GM19452 (cell line): ENCODE data around the gene ID1.
"Not testable (repeated sequence)": the region's sequence is repeated elsewhere in the genome, so short reads cannot be mapped to it uniquely, and the experiment has no call there.

ENCODE experiments used
- ATAC-seq: cut with Tn5 transposase; IDR thresholded peaks from one replicate; pipeline ENCODE4 v1.9.1; 2021; ENCODE audit not compliant: unreplicated experiment

The ID1 gene

DNA sequence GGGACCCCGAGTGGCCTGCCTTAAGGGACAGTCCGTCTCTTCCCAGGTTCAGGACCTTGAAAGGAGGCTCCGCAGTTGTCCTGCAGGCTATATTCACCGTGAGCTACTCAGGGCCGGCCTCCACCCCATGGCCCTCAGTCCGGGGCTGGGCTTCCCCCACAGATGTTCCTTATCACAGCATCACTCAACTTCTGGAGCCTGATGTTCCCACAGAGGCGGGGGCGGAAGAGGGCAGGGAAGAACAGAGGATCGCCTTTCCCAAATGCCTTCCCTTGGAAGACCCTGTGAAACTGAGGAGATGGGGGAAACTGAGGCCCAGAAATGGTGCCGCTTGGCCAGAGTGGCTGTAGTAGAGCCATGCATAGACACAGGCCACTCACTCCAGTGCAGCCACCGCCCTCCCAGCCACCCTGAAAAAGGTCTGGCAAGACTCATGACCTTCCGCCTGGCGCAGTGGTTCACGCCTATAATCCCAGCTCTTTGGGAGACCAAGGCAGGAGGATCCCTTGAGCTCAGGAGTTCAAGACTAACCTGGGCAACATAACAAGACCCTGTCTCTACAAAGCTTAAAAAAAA lies 28.3 kb downstream of the ID1 start:
- no peak for ATAC-seq

- ATAC-seq = no peak
Measured at GRCh38 chr20:31637660-31638059, 32.6 kb downstream of the ID1 start, which contains the start of gene COX4I2. Gene COX4I2 (plus strand): TSS chr20:31637912. CDS start chr20:31639018, 1,106 bp downstream.

DNA sequence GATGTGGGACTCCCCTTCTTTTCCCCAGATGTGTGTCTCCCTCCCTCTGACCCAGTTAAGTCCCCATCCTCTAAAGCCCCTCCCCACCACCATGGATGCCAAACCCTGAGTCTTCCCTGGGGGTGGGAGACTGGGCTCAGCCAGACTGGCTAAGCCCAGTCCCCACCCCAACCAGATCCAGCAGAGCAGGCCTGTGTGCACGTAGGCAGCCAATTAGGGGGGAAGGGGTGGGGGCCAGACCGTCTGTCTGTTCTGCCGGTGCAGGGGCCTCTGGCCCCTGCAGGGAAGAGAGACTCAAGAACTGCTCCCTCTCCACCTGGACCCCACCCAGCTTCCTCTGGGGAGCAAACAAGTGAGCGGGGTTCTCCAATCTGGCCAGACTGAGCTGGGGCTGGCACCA lies 33.2 kb downstream of the ID1 start:
- no peak for ATAC-seq

GRCh38 chr20:31638816-31639215 lies 33.7 kb downstream of the ID1 start:
- ATAC-seq = no peak

- ATAC-seq = no peak
Measured at GRCh38 chr20:31640259-31640658, 35.2 kb downstream of the ID1 start.

- ATAC-seq = no peak
Measured at GRCh38 chr20:31641391-31641790, 36.3 kb downstream of the ID1 start.

- no peak for ATAC-seq
Measured at GRCh38 chr20:31642837-31643236, 37.7 kb downstream of the ID1 start.

- ATAC-seq = no peak
Measured at GRCh38 chr20:31643522-31643921, 38.4 kb downstream of the ID1 start.

DNA sequence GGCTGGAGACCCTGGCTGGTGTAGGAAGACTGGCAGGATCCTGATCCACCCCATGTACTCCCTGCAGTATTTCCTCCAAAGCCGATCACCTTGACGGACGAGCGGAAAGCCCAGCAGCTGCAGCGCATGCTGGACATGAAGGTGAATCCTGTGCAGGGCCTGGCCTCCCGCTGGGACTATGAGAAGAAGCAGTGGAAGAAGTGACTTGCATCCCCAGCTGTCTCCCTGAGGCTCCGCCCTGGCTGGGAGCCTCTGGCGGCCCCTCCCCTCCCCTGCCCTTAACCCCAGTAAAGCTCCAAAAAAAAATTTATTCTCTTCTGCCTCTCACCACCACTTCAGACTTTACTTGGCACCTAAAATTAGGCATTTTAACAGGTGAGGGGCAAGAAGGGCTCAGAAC lies 39.6 kb downstream of the ID1 start:
- no peak for ATAC-seq

- ATAC-seq = not testable (repeated sequence)
Measured at GRCh38 chr20:31648104-31648503, 43.0 kb downstream of the ID1 start.

DNA sequence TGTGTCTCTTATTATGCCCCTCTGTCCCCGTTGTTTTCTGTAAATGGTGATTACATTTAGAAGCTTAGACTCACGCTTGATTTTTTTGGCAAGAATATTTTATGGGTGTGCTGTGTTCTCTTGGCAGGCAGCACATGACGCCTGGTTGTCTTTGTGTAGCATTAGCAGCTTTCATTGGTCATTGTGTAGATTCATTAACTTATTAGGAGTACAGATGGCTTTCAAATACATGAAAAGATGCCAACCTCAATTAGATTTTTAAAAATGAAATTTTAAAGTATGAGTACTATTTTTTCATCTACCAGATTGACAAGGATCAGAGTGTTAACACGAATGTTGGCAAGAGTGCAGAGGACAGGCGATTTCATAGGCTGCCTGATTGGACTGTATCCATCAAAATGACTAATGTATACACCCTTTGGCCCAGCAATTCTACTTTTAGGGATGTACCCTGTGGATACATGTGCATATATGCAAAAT lies 47.9 kb downstream of the ID1 start:
- ATAC-seq = no peak

DNA sequence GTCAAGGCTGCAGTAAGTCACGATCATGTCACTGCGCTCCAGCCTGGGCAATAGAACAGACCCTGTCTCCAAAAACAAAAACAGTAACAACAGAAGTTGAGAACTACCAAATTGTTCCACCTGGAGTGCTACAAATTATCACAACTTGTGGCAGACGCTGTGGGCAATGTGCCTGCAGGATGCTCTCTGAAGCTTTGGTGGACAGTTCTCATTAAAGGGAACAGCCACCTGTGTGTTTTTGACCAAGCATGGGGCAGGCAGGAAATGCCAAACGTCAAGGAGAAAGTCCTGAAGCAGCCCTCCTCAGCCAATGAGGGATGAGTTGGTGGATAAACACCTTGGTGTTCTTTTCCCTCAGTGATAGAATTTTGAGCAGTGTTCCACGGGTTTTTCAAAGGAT lies 48.5 kb downstream of the ID1 start:
- no peak for ATAC-seq

DNA sequence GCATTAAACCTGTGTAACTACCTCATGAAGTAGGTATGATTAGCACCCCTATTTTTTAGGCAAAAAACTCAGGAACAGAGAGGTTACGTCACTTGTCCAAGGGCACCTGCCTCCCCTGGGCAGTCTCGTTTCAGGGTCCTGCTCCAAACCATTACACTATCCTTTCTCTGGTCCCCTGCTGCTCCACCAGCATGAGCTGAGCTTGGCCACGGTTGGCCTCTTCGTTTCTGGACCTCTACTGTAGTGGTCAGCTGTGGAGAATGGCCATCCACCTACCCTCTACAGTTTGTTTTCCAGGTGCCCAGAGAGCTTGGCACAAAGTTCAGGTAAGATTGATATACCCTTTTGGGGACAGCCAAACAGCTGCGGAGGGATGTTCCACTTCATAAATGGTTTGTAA lies 49.4 kb downstream of the ID1 start:
- no peak for ATAC-seq
